Right kidney (tissue), 9 donors: Measurements from ENCODE around the gene PHAF1.

Experiments
- DNase-seq: peaks from one replicate; pipeline ENCODE4 v3.0.0-alpha.2; 2016
- long read RNA-seq, 8 donors: transcript quantifications; one replicate each; lab custom pipeline, GENCODE V29; 2026

Gene PHAF1
- long read RNA-seq, donor 1, partial matches to known transcripts: 0 of 5 reads
- long read RNA-seq, donor 1, other reads (novel, unspliced or antisense): 0 of 5 reads
- long read RNA-seq, donor 2, partial matches to known transcripts: 0 of 1 reads
- long read RNA-seq, donor 2, other reads (novel, unspliced or antisense): 0 of 1 reads
- long read RNA-seq, donor 3, partial matches to known transcripts: 0 of 1 reads
- long read RNA-seq, donor 3, other reads (novel, unspliced or antisense): 0 of 1 reads
- long read RNA-seq, donor 4, partial matches to known transcripts: 5 of 6 reads
- long read RNA-seq, donor 4, other reads (novel, unspliced or antisense): 0 of 6 reads
- long read RNA-seq, donor 5, partial matches to known transcripts: 0 of 2 reads
- long read RNA-seq, donor 5, other reads (novel, unspliced or antisense): 0 of 2 reads
- long read RNA-seq, donor 6, partial matches to known transcripts: 5 of 12 reads
- long read RNA-seq, donor 6, other reads (novel, unspliced or antisense): 0 of 12 reads
- long read RNA-seq, donor 7: 0 reads
- long read RNA-seq, donor 8, partial matches to known transcripts: 0 of 3 reads
- long read RNA-seq, donor 8, other reads (novel, unspliced or antisense): 0 of 3 reads

DNA sequence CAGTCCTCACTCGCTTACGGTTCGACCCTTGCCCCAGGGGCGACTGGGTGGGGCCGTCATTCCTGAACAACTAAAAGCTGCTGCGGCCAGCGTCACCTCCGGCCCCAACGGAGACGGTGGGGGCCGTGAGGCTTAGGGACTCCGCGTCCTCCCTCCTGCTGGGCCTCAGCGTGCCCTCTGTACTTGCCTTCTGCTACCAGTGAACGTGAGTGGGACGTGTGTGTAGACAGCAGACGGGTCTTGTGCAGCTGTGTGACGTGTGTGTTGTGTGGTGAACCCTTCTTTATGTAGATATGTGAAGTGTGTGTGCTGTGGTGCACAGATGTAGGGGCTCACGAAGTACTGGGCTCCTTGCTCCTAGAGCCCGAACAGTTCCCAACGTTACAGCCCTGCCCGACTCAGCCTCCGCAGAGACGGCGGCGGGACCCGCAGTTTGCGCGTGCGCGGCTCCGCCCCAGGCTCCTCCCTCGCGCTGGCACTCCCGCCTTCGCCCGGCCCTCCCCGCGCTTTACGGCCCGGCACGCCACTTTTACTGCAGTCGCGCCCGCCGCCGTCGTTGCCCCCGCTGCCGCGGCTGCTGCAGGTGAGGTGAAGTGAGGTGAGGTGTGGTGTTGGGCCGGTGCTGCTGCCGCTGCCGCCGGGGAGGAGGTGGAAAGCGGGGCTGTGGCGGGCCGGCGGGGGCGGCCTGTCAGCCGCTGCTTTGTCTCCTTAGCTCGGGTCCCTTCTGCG is at the start of gene PHAF1:
Gene PHAF1 (plus strand): TSS at position 535 of the 729 bp plus-strand sequence. CDS start 235 bp downstream, outside the sequence.
- peak; percentile 98 for DNase-seq

DNA sequence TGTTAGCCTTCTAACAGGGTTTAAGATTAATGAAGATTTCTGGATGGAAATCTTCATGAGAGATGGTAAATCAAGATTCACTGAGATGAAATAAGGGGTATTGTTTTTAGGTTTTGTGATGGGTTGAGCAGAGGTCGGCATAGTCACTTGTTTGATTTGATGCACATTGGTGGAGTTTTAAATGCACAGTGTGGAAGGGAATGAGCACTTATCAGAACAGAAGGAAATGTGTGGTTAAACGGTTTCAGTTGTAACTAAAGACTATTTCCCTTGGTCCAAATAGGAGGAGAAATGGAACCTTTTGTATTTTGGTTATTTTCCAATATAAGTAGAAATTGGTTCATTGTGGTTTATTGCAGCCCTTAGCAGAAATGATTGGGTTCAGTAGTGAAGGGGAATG is 46.7 kb upstream of the PHAF1 start:
- no peak for DNase-seq

GRCh38 chr16:67068212-67068753 is 41.5 kb upstream of the PHAF1 start:
- DNase-seq: no peak

GRCh38 chr16:67071476-67072048 is 38.2 kb upstream of the PHAF1 start:
- DNase-seq: no peak

DNA sequence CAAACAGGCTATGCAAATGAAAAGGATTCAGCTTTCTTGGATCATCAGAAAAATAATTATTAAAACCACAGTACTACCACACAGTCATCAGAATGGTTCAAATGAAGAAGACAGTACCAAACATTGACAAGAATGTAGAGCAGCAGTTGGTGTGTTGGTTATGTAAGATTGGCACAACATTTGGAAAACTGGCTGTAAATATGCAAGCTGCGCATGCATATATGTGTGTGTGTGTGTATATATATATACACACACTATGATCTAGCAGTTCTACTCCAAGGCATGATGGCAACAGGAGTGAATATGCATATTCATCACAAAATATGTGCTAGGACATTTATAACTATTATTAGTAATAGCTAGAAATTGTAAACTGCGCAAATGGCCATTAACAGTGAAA is 34.4 kb upstream of the PHAF1 start:
- DNase-seq: no peak

- no peak for DNase-seq
Measured at GRCh38 chr16:67077871-67078270, 31.9 kb upstream of the PHAF1 start.

- DNase-seq: no peak
Measured at GRCh38 chr16:67082100-67082499, 27.6 kb upstream of the PHAF1 start.

DNA sequence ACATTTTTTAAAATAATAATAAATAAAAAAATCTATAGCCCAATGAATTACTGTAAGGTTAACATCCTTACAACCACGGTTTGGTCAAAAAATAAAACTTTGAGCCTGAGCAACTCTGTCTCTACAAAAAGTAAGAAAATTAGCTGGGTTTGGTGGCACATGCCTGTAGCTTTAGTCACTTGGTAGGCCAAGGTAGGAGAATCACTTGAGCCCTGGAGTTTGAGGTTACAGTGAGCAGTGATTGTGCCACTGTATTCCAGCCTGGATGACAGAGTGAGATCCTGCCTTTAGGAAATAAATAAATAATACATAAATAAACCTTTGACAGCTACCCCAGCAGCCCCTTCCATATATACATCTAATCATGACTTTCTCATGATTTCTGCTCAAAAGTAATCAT is 26.9 kb upstream of the PHAF1 start:
- DNase-seq: no peak

DNA sequence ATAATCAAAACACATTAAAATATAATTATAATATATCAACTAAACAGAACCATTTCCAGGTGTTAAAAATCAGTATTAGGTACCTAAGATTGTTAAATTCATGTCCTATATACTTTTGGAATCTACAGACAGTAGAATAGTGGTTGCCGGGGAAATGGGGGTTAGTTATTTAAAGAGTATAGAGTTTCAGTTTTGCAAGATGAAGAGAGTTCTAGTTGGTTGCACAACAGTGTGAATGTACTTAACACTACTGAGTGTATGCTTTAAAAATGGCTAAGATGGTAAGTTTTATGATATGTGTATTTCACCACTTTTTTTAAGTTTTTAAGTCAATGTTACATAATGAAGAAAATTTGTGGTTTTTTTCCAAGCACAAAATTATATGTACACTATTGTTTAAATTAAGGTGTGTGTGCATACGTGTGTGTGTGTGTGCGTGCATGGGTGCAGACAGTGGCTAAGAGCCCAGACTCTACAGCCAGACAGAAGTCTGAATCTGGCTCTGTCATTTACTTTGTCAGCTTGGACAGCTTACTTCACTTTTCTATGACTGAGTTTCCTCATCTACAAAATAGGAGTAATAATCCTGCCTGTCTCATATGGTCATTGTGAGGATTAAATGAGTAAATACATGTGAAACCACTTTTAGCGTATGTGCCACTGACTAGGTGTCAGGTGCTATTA is 25.3 kb upstream of the PHAF1 start:
- DNase-seq: no peak

DNA sequence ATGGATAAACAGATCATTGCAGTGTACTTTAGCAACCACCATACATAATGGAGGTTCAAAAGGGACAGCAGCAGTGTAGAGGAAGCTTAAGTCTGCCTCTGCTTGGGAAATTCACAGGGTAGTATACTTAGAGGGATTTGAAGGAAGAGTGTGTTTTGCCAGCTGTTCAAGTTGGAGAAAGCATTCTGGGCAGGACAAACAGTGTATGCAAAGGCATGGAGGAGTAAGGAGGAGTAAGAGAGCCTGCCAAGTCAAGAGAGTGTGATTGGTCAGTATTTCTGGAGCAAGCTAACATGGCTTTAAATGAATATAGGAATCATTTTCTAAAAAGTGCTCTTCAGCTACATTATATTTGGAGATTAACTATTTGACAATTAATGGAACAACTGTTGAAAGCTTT is 22.9 kb upstream of the PHAF1 start:
- no peak for DNase-seq

- no peak for DNase-seq
Measured at GRCh38 chr16:67087291-67087690, 22.4 kb upstream of the PHAF1 start.

DNA sequence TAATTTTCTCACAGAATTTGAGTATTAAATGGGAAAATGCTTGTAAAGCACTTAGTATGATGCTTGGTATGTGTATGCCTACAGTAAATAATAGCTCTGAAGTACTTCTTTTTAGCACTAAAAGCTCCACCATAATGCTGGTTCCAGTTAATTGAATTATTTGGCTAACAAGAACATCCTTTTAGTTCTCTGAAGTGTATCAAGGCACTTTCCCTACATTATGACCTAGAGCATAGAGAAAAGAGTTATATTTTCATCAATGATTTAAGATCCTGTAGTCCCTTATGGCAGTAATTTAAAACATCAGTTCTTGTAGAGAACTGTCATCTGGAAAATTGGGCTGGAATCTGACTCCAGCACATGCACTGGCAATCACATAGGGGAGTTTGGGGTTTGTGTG is 21.9 kb upstream of the PHAF1 start:
- DNase-seq: no peak

DNA sequence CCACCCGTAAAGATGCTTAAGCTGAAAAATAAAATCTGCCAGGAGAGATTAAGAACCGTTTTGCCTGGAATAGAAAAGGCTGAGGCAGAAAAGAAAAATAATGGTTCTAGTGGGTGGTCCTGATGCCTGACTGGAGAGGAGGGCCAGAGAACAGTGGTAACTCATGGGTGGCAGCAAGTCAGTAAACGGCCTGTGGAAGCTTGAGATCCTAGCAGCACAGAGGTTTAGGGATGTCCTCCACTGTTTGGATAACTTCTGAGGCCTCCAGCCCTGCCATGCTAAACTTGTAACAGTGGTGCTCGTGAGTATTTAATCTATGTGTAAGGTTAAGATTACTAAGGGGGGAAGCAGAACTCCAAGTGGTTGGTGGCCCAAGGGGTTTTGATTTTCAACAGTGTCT is 21.2 kb upstream of the PHAF1 start:
- no peak for DNase-seq

DNA sequence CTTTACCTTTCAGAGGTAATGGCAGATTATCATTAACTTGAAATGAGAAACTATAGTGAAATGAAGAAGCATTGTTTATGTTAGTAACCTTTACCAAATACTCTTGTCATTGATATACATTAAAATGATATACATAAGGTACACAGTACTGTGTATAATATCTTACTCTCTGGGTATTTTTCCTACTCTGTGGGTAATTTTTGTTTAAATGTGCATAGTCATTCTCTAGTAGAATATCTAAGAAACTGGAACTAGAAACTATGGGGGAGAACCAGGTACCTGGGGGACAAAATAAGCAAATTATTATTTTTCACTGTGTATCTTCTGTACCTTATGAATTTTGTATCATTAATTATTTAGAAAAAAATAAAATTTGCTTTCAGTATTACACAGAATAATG is 20.6 kb upstream of the PHAF1 start:
- DNase-seq: no peak

DNA sequence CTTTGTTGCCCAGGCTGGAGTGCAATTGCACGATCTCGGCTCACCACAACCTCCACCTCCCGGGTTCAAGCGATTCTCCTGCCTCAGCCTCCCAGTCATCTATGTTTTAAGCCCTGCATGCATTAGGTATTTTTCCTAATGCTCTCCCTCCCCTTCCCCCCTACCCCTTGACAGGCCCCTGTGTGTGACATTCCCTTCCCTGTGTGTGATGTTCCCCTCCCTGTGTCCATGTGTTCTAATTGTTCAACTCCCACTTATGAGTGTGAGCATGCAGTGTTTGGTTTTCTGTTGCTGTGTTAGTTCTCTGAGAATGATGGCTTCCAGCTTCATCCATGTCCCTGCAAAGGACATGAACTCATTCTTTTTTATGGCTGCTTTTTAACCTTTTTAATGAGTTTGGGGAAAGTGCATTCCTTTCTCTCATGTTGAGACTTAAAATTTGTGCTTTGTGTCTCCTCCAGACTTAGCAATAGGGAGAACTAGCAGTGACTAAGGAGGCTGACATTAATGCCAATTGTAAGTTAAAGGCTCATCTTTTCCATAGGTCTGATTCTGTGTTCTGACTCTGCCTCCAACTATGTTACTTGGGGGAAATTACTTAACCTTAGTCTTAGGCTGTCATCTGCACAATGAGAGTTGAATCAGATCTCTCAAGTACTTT is 17.7 kb upstream of the PHAF1 start:
- peak; percentile 19 for DNase-seq

GRCh38 chr16:67093098-67093726 is 16.5 kb upstream of the PHAF1 start:
- DNase-seq: no peak

DNA sequence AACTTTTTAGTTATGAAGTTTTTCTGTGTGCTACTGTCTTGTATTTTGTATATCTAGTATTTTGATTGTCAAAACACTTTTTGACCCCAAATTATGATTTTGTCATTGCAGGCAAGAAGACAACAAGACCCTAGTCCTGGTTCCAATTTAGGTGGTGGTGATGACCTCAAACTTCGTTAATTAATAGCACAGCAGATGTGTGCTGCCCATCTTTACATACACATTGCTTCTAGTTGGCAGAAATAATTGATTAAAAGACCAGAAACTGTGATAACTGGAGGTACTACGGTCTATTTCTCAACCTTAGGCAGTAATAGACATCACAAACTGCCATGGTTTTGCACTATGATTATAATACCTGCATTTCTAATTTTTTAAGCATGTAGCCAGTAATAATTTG is 11.1 kb upstream of the PHAF1 start:
- DNase-seq: no peak

- DNase-seq: no peak
Measured at GRCh38 chr16:67100569-67101310, 9.0 kb upstream of the PHAF1 start.

- DNase-seq: no peak
Measured at GRCh38 chr16:67101311-67102082, 8.2 kb upstream of the PHAF1 start.

GRCh38 chr16:67104061-67104460 is 5.7 kb upstream of the PHAF1 start:
- no peak for DNase-seq
